K562 (cell line): ENCODE results near the gene COL5A1. TPM values are rescaled to one million over a fixed set of nuclear protein-coding genes. Genes with fewer than 3 reads are reported as not detected.

ENCODE experiments used
- ATAC-seq: fragments of 200-7000 bp; cut with Tn5 transposase; 3 replicates; pipeline ENCODE4 v1.9.1; 2020; ENCODE audit warnings: moderate library complexity
- BruUV-seq: library from RNA; stranded (reverse); fragments of 400-500 nt; replicated peaks from 2 replicates; lab custom pipeline; 2021; lab: Mats Ljungman, UMichigan
- CTCF ChIA-PET: fragments of 300-600 bp; formaldehyde crosslinking; extraction: SDS; loops from one replicate; lab custom pipeline; 2021; ENCODE audit warnings: low intra/inter-chr PET ratio; lab: Yijun Ruan, JAX
- POLR2A ChIA-PET: fragments of 300-600, 350-650 bp; sonication (Branson Sonifier 250); formaldehyde crosslinking; extraction: SDS; loops from one replicate; lab custom pipeline; 2021; ENCODE audit warnings: antibody characterized with exemption, inconsistent platforms; lab: Yijun Ruan, JAX
- DNase-seq, 4 experiments: peaks; one replicate each; pipeline versions ENCODE4 v3.0.0 to v3.0.0-alpha.2; 2011 to 2018; ENCODE audit warnings: low spot score in 3 of 4, mixed read lengths in 3 of 4; ENCODE audit errors: extremely low read depth in 1 of 4
- FAIRE-seq: peaks from 2 replicates; lab custom pipeline; 2011; peaks lifted over from hg19 to GRCh38; lab: Jason Lieb, UNC
- H2AFZ ChIP-seq: 2 replicates; pipeline ENCODE4 v1.6.0; 2011; ENCODE audit warnings: low read depth, low read length, control low read depth, inconsistent platforms
- H3K27ac ChIP-seq: fragments of 200-600 bp; 3 replicates; pipeline ENCODE4 v1.8.0; 2011; ENCODE audit warnings: low read depth, mild to moderate bottlenecking, control low read depth, inconsistent platforms, low read length, moderate library complexity, mixed read lengths; ENCODE audit errors: extremely low read depth
- H3K27me3 ChIP-seq, 2 experiments: fragments of 300-600 bp in 1 of 2; 2 replicates in 1 of 2; 3 replicates in 1 of 2; pipeline versions ENCODE4 v1.6.0 to v1.8.0; 2011; ENCODE audit warnings: inconsistent platforms in 2 of 2, low read length in 2 of 2, mild to moderate bottlenecking in 1 of 2, mixed read lengths in 1 of 2, moderate library complexity in 1 of 2; ENCODE audit not compliant: control insufficient read depth in 2 of 2, insufficient read depth in 2 of 2
- H3K36me3 ChIP-seq: fragments of 300-600 bp; 3 replicates; pipeline ENCODE4 v1.8.0; 2011; ENCODE audit warnings: mild to moderate bottlenecking, low read length, inconsistent platforms; ENCODE audit not compliant: control insufficient read depth, insufficient read depth
- H3K4me1 ChIP-seq, 2 experiments: fragments of 200-600 bp in 1 of 2; replicated peaks in 1 of 2; 2 replicates in 1 of 2; 3 replicates in 1 of 2; pipeline versions ENCODE4 v1.5.1 to v1.8.0; 2011; ENCODE audit warnings: inconsistent platforms in 2 of 2, low read length in 2 of 2, mild to moderate bottlenecking in 1 of 2, mixed read lengths in 1 of 2, moderate library complexity in 1 of 2; ENCODE audit not compliant: control insufficient read depth in 2 of 2, insufficient read depth in 2 of 2
- H3K4me2 ChIP-seq: 2 replicates; pipeline ENCODE4 v1.6.1; 2011; ENCODE audit warnings: low read length, control low read depth, inconsistent platforms, mixed read lengths; ENCODE audit not compliant: insufficient read depth
- H3K4me3 ChIP-seq: fragments of 200-600 bp; sonication (generic), shearing (Covaris generic); 2 replicates; pipeline ENCODE4 v1.5.1; 2016; ENCODE audit warnings: control low read depth, inconsistent platforms
- H3K79me2 ChIP-seq: fragments of 200-600 bp; 3 replicates; pipeline ENCODE4 v1.8.0; 2011; ENCODE audit warnings: low read length, inconsistent platforms; ENCODE audit not compliant: control insufficient read depth, insufficient read depth
- H3K9ac ChIP-seq, 2 experiments: 2 replicates each; pipeline versions ENCODE4 v1.6.0 to v1.6.1; 2011; ENCODE audit warnings: low read depth in 2 of 2, low read length in 2 of 2, control low read depth in 1 of 2, inconsistent platforms in 1 of 2, mild to moderate bottlenecking in 1 of 2, mixed read lengths in 1 of 2; ENCODE audit not compliant: insufficient read depth in 1 of 2
- H3K9me1 ChIP-seq: one replicate; pipeline ENCODE4 v1.6.0; 2011; ENCODE audit warnings: inconsistent platforms, mild to moderate bottlenecking, low read length, moderate library complexity; ENCODE audit not compliant: control insufficient read depth, insufficient read depth
- H3K9me3 ChIP-seq: replicated peaks from 2 replicates; pipeline ENCODE4 v1.5.1; 2011; ENCODE audit warnings: low read depth, low read length, inconsistent platforms; ENCODE audit not compliant: control insufficient read depth, insufficient read depth
- H4K20me1 ChIP-seq: replicated peaks from 2 replicates; pipeline ENCODE4 v1.6.1; 2011; ENCODE audit warnings: low read length, inconsistent platforms, mixed read lengths; ENCODE audit not compliant: control insufficient read depth, insufficient read depth
- ARHGAP35 ChIP-seq: fragments of 450-650 bp; IDR thresholded peaks from 2 replicates; pipeline ENCODE4 v1.6.1; 2018; ENCODE audit not compliant: partially characterized antibody
- ATF2 ChIP-seq: sonication (generic); formaldehyde crosslinking; IDR thresholded peaks from 2 replicates; pipeline ENCODE4 v1.8.1; 2022; ENCODE audit warnings: missing genetic modification reagents
- MTA3 ChIP-seq: fragments of 450-650 bp; formaldehyde crosslinking; IDR thresholded peaks from 2 replicates; pipeline ENCODE4 v1.6.1; 2017; ENCODE audit warnings: mild to moderate bottlenecking, borderline replicate concordance
- SMAD3 ChIP-seq: fragments of 450-650 bp; formaldehyde crosslinking; conservative IDR thresholded peaks from 2 replicates; pipeline ENCODE4 v1.4.0; 2020; ENCODE audit warnings: mild to moderate bottlenecking
- SNAPC5 ChIP-seq: fragments of 250-450 bp; sonication (Bioruptor Pico); IDR thresholded peaks from 2 replicates; pipeline ENCODE4 v1.8.0; 2021; ENCODE audit warnings: moderate library complexity, mild to moderate bottlenecking, inconsistent platforms
- TRIM28 ChIP-seq: fragments of 450-650 bp; IDR thresholded peaks from 2 replicates; pipeline ENCODE4 v1.6.1; 2017
- ZBTB1 ChIP-seq: sonication (generic); formaldehyde crosslinking; IDR thresholded peaks from 2 replicates; pipeline ENCODE4 v1.8.1; 2023; ENCODE audit warnings: missing genetic modification reagents, low read depth, mild to moderate bottlenecking, borderline replicate concordance
- ZNF512 ChIP-seq: IDR thresholded peaks from 2 replicates; pipeline ENCODE4 v1.6.1; 2016; ENCODE audit warnings: missing genetic modification characterization, missing compliant biosample characterization
- ZNF639 ChIP-seq, 2 experiments: fragments of 200-800 bp in 1 of 2; sonication (Bioruptor generic) in 1 of 2; sonication (generic) in 1 of 2; formaldehyde crosslinking in 1 of 2; IDR thresholded peaks in 1 of 2; conservative IDR thresholded peaks in 1 of 2; 2 replicates each; pipeline versions ENCODE4 v1.5.0 to v1.6.1; 2016 to 2020; ENCODE audit warnings: missing compliant biosample characterization in 1 of 2, missing genetic modification characterization in 1 of 2, missing genetic modification reagents in 1 of 2
- WGBS: fragments of 100-300 bp; shearing (Covaris generic); methylation state at CpG from one replicate; pipeline ENCODE4 v1.1.6; 2016; ENCODE audit warnings: low coverage, mixed read lengths; ENCODE audit not compliant: insufficient coverage; ENCODE audit errors: missing lambda C conversion rate; 5-methylcytosine and 5-hydroxymethylcytosine counted together
- in situ Hi-C: fragments of 300-500 bp; cut with MboI; formaldehyde crosslinking; loops from 4 replicates; pipeline ENCODE4 v1.15.0; 2018; ENCODE audit warnings: inconsistent platforms, mixed read lengths
- intact Hi-C: fragments of 100-400 bp; cut with micrococcal nuclease; formaldehyde crosslinking; loops from 2 replicates; pipeline ENCODE4 v1.14.2; 2022
- polyA plus RNA-seq, 8 experiments: library from polyadenylated mRNA; depleted of rRNA in 4 of 8; stranded (reverse) in 5 of 8; unstranded in 3 of 8; fragments of >200 nt; fragmentation: Nextera tagmentation in 2 of 8; fragmentation: Illumina TruSeq in 1 of 8; extraction: Ambion mirVana in 2 of 8; extraction: Trizol in 1 of 8; gene quantifications; 2 replicates each; pipeline versions ENCODE4 v1.2.1 to v1.2.3, GENCODE V29; 2011 to 2014; ENCODE audit warnings: inconsistent platforms in 1 of 8, missing spikeins in 1 of 8
- total RNA-seq, 7 experiments: library from RNA; depleted of rRNA in 6 of 7; stranded (reverse); fragments of >200 nt in 6 of 7; fragmentation: Illumina TruSeq in 2 of 7; extraction: Trizol in 2 of 7; gene quantifications; 2 replicates each; pipeline versions ENCODE4 v1.2.1 to v1.2.3, GENCODE V29; 2011 to 2021; ENCODE audit warnings: low replicate concordance in 1 of 7

COL5A1 gene
- total and polyA plus RNA-seq, 9 of the 15 experiments (the other 6 are each of a cell fraction or from before 2014, with no cell fraction given) = under 0.01 to 0.13 (median 0.04) TPM; not detected in 6

GRCh38 chr9:134850611-134851010 lies 209.0 kb downstream of the COL5A1 start:
- BruUV-seq = no TSS peak
- no peak overlapping the region for H3K4me3 ChIP-seq
- ChIA-PET CTCF (no interaction called here), POLR2A (no interaction called here)
- H3K36me3 ChIP-seq = no peaks in the 10 kb centered on the region
- in situ Hi-C loops (no loop called here), intact Hi-C loops (no loop called here)
- 3% methylated on average over 5 of the region's 9 CpGs for WGBS
- no peak for ATAC-seq
- H3K9me1 ChIP-seq = no peaks in the 10 kb centered on the region
- DNase-seq = no peak
- no peaks in the 10 kb centered on the region for H3K9me3 ChIP-seq
- no peak overlapping the region for H2AFZ ChIP-seq
- no peaks in the 10 kb centered on the region for H3K79me2 ChIP-seq
- no peak overlapping the region for H3K9ac ChIP-seq
- H3K4me1 ChIP-seq = no peaks in the 10 kb centered on the region
- FAIRE-seq = no peak
- peaks cover 0 to 9% of the 10 kb centered on the region in 2 experiments; a peak in 2 of 5 replicates for H3K27me3 ChIP-seq
- H4K20me1 ChIP-seq = no peaks in the 10 kb centered on the region
- no peak overlapping the region for H3K27ac ChIP-seq
- no peak overlapping the region for H3K4me2 ChIP-seq
- TF ChIP-seq MTA3 = no peak
- no peak for TF ChIP-seq ZBTB1 (CRISPR knock-in tag)
- TF ChIP-seq ZNF639 (CRISPR knock-in tag; conservative IDR thresholded peaks at IDR 0.05 in 1 of 2, IDR thresholded peaks at IDR 0.05 in 1 of 2) = no peak
- no peak for TF ChIP-seq SNAPC5 (CRISPR knock-in tag)
- no peak for TF ChIP-seq ATF2 (CRISPR knock-in tag)
- no peak for TF ChIP-seq TRIM28
- TF ChIP-seq SMAD3 (CRISPR knock-in tag) = no peak
- no peak for TF ChIP-seq ARHGAP35
- no peak for TF ChIP-seq ZNF512 (tag)
